Kasumi-1 (cell line): Measurements from ENCODE around the gene CDC14C.

Experiments used
- DNase-seq, 2 experiments: peaks; one replicate each; lab custom pipeline; 2025; lab: John Stamatoyannopoulos, UW

The CDC14C gene

GRCh38 chr7:48976253-48976652, 51.9 kb downstream of the CDC14C start:
- DNase-seq, result no peak

GRCh38 chr7:48976850-48977249, 52.5 kb downstream of the CDC14C start:
- no peak for DNase-seq
